ENCODE data around the gene GPC5. TPM values are rescaled to one million over a fixed set of nuclear protein-coding genes. Genes with fewer than 3 reads are reported as not detected.

Gene GPC5
- total and polyA plus RNA-seq, 2 donors (not counting 3 experiments of a cell fraction or from before 2014, with no cell fraction given) = 0.59 to 0.97 TPM

DNA sequence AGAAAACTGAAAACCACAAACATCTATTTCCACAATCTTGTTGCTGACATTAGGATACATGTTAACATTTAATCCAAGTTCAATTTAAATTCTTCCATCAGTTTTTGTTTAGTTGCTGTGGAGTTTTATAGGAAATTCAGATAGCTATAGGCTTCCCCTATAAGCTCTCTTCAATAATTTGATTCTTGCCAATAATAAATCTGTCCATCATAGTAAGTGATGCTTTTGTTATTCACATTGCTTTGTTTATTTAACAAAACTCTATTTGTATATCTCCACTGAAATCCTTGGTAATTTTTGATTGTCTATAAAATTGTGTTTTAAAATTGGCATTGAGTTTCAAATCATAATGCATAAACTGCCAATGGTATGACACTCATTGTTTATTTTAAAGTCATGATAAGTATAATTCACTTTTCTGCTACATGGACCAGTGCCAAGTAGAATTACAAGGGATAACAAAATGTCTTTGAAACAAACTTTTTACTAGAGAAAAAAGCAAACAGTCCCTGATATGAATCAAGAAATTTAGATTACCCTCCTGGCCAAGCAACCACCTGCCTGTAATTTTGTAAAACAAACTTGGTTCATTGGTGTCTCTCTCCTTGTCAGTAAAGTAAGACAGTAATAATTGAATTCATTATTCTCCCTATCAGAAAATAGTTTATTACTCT, 1250.9 kb downstream of the GPC5 start:
- Histone ChIP-seq H3K9me3 (replicated peaks; ENCODE audit: control insufficient read depth, insufficient read depth, low read length) (peaks cover 4% of the 10 kb centered on the region), H3K27me3 (ENCODE audit: control insufficient read depth in 2 of 2, insufficient read depth in 2 of 2, low read length in 2 of 2) (no peaks in the 10 kb centered on the region), H3K4me2 (ENCODE audit: insufficient read depth, low read length) (no peak overlapping the region), H4K20me1 (replicated peaks; ENCODE audit: control insufficient read depth, extremely low read depth, insufficient read depth, low read length) (no peaks in the 10 kb centered on the region), H3K4me1 (ENCODE audit: control insufficient read depth, extremely low read depth, insufficient read depth, low read length) (no peaks in the 10 kb centered on the region), H3K36me3 (ENCODE audit: control insufficient read depth in 2 of 2, extremely low read depth in 1 of 2, insufficient read depth in 2 of 2, low read length in 2 of 2) (no peaks in the 10 kb centered on the region), H2AFZ (ENCODE audit: low read depth, low read length) (no peak overlapping the region), H3K27ac (ENCODE audit: insufficient read depth, low read depth, low read length) (no peak overlapping the region), H3K9ac (replicated peaks; ENCODE audit: extremely low read depth, insufficient read depth, low read length) (no peak overlapping the region), H3K4me3 (replicated peaks in 1 of 3; ENCODE audit: insufficient read depth in 1 of 3, low read depth in 1 of 3, low read length in 3 of 3) (no peak overlapping the region), H3K9me1 (replicated peaks; ENCODE audit: control insufficient read depth, extremely low read depth, insufficient read depth, low read length) (no peaks in the 10 kb centered on the region), H3K79me2 (ENCODE audit: control insufficient read depth, insufficient read depth, low read length) (no peaks in the 10 kb centered on the region)
- ChIA-PET CTCF (no interaction called here), POLR2A (no interaction called here)
- no peak for TF ChIP-seq MYC (IDR thresholded peaks at IDR 0.05; ENCODE audit: low read depth, low read length)
- TF ChIP-seq GATA2 (IDR thresholded peaks at IDR 0.05; ENCODE audit: insufficient read depth, insufficient read length, low read depth, low read length) = no peak
- no peak for TF ChIP-seq FOS (IDR thresholded peaks at IDR 0.05; ENCODE audit: borderline replicate concordance, insufficient read depth, low read length)
- no peak for TF ChIP-seq JUN (IDR thresholded peaks at IDR 0.05; ENCODE audit: borderline replicate concordance, insufficient read depth, insufficient read length, low read depth)
- TF ChIP-seq POLR2AphosphoS5 (IDR thresholded peaks at IDR 0.05; ENCODE audit: insufficient read depth, low read depth, low read length) = no peak
- TF ChIP-seq EZH2 (IDR thresholded peaks at IDR 0.05; ENCODE audit: borderline replicate concordance, low read depth, low read length, severe bottlenecking) = no peak
- no peak for TF ChIP-seq POLR2A (IDR thresholded peaks at IDR 0.05; ENCODE audit: low read depth, low read length)
- TF ChIP-seq, protein P1, sequence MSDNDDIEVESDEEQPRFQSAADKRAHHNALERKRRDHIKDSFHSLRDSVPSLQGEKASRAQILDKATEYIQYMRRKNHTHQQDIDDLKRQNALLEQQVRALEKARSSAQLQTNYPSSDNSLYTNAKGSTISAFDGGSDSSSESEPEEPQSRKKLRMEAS (IDR thresholded peaks at IDR 0.05; ENCODE audit: insufficient read depth, insufficient read length) = no peak
- no peak for TF ChIP-seq CTCF (IDR thresholded peaks at IDR 0.05; ENCODE audit: extremely low read depth in 1 of 2, insufficient read depth in 1 of 2, low read depth in 1 of 2, low read length in 2 of 2)
- DNase-seq (ENCODE audit: low read depth, low spot score) = no peak
- no peak for FAIRE-seq
- intact Hi-C loops (cut with micrococcal nuclease) = no loop called here
- dilution Hi-C loops (cut with MboI; ENCODE audit: extremely low pct_ligation_motif_present, low sequenced_read_pairs) = no loop called here
- BruUV-seq (replicated peaks) = no TSS peak

Data from endothelial cell of umbilical vein (primary cell).